H1 (cell line): ENCODE data around the gene TMEM108. TPM values are rescaled to one million over a fixed set of nuclear protein-coding genes. Genes with fewer than 3 reads are reported as not detected.

ENCODE experiments used
- CTCF ChIA-PET: fragments of 300-600 bp; sonication (Branson Sonifier 250); formaldehyde crosslinking; loops from one replicate; lab custom pipeline; 2021; ENCODE audit not compliant: partially characterized antibody; lab: Charles Lee
- POLR2A ChIA-PET: fragments of 300-600 bp; sonication (Branson Sonifier 250); formaldehyde crosslinking; loops from one replicate; lab custom pipeline; 2021; ENCODE audit warnings: inconsistent platforms; ENCODE audit not compliant: partially characterized antibody; lab: Charles Lee
- DNase-seq, 2 experiments: peaks; one replicate each; pipeline versions ENCODE4 v3.0.0 to v3.0.0-alpha.2; 2010 to 2022; ENCODE audit warnings: low spot score in 2 of 2, low read depth in 1 of 2, mixed read lengths in 1 of 2
- FAIRE-seq: peaks from 2 replicates; lab custom pipeline; 2011; peaks lifted over from hg19 to GRCh38; lab: Jason Lieb, UNC
- H2AFZ ChIP-seq: 2 replicates; pipeline ENCODE4 v1.8.1; 2012; ENCODE audit warnings: low read length, inconsistent platforms
- H2AK5ac ChIP-seq: 2 replicates; pipeline ENCODE4 v1.6.1; 2013; ENCODE audit warnings: low read depth, low read length
- H2BK120ac ChIP-seq: replicated peaks from 2 replicates; pipeline ENCODE3; 2013; ENCODE audit warnings: low read depth, low read length, inconsistent platforms
- H2BK12ac ChIP-seq: 2 replicates; pipeline ENCODE4 v1.6.1; 2013; ENCODE audit warnings: low read depth, low read length
- H2BK15ac ChIP-seq: 2 replicates; pipeline ENCODE4 v1.6.1; 2013; ENCODE audit warnings: low read length
- H2BK20ac ChIP-seq: 2 replicates; pipeline ENCODE4 v1.6.1; 2013; ENCODE audit warnings: low read length
- H2BK5ac ChIP-seq: 2 replicates; pipeline ENCODE4 v1.6.1; 2013; ENCODE audit warnings: low read depth, low read length
- H3K14ac ChIP-seq: 2 replicates; pipeline ENCODE4 v1.6.1; 2013; ENCODE audit warnings: inconsistent platforms; ENCODE audit not compliant: insufficient read length
- H3K18ac ChIP-seq: 2 replicates; pipeline ENCODE4 v1.6.1; 2013; ENCODE audit warnings: low read length; ENCODE audit errors: extremely low read depth
- H3K23ac ChIP-seq: 2 replicates; pipeline ENCODE4 v1.6.1; 2013; ENCODE audit warnings: inconsistent platforms; ENCODE audit not compliant: insufficient read length
- H3K23me2 ChIP-seq: 2 replicates; pipeline ENCODE4 v1.6.1; 2013; ENCODE audit warnings: low read depth, low read length
- H3K27ac ChIP-seq: 2 replicates; pipeline ENCODE4 v1.6.1; 2011; ENCODE audit warnings: low read depth, low read length, inconsistent platforms
- H3K27me3 ChIP-seq, 4 experiments: replicated peaks in 1 of 4; 1 replicate in 1 of 4; 2 replicates in 3 of 4; pipeline versions ENCODE4 v1.6.1 to v1.8.1; 2011 to 2013; ENCODE audit warnings: low read length in 3 of 4, mild to moderate bottlenecking in 3 of 4, inconsistent platforms in 2 of 4, mixed read lengths in 2 of 4, moderate library complexity in 1 of 4; ENCODE audit not compliant: control insufficient read depth in 3 of 4, insufficient read depth in 3 of 4; ENCODE audit errors: extremely low read depth in 1 of 4
- H3K36me3 ChIP-seq, 4 experiments: 2 replicates each; pipeline versions ENCODE4 v1.6.1 to v1.8.1; 2011 to 2013; ENCODE audit warnings: mild to moderate bottlenecking in 4 of 4, low read length in 3 of 4, moderate library complexity in 2 of 4, control low read depth in 1 of 4, inconsistent platforms in 1 of 4; ENCODE audit not compliant: insufficient read depth in 4 of 4, control insufficient read depth in 2 of 4
- H3K4ac ChIP-seq: replicated peaks from 2 replicates; pipeline ENCODE3; 2013; ENCODE audit warnings: low read length, low read depth, mixed read lengths, inconsistent platforms; ENCODE audit not compliant: insufficient read length
- H3K4me1 ChIP-seq, 4 experiments: replicated peaks in 1 of 4; 1 replicate in 1 of 4; 2 replicates in 3 of 4; pipeline versions ENCODE4 v1.6.1 to v1.8.1; 2011 to 2013; ENCODE audit warnings: low read length in 3 of 4, inconsistent platforms in 2 of 4, mixed read lengths in 1 of 4; ENCODE audit not compliant: insufficient read depth in 4 of 4, control insufficient read depth in 3 of 4
- H3K4me2 ChIP-seq, 2 experiments: 2 replicates each; pipeline versions ENCODE4 v1.6.1 to v1.8.1; 2011 to 2013; ENCODE audit warnings: low read depth in 2 of 2, low read length in 2 of 2, control low read depth in 1 of 2, inconsistent platforms in 1 of 2, mild to moderate bottlenecking in 1 of 2; ENCODE audit not compliant: insufficient read depth in 1 of 2
- H3K4me3 ChIP-seq, 4 experiments: fragments of 200-600, 300-600 bp in 1 of 4; sonication (generic), shearing (Covaris generic), sonication (Bioruptor Twin) in 1 of 4; 2 replicates each; pipeline versions ENCODE4 v1.5.1 to v1.8.1; 2011 to 2016; ENCODE audit warnings: low read length in 4 of 4, low read depth in 3 of 4, control low read depth in 2 of 4, inconsistent platforms in 2 of 4, mild to moderate bottlenecking in 2 of 4, mixed read lengths in 1 of 4, moderate library complexity in 1 of 4; ENCODE audit not compliant: insufficient read depth in 2 of 4; ENCODE audit errors: extremely low read depth in 1 of 4
- H3K56ac ChIP-seq: replicated peaks from 2 replicates; pipeline ENCODE3; 2013; ENCODE audit warnings: low read depth, mild to moderate bottlenecking, mixed read lengths, low read length, inconsistent platforms; ENCODE audit not compliant: insufficient read length
- H3K79me1 ChIP-seq: 2 replicates; pipeline ENCODE4 v1.6.1; 2013; ENCODE audit warnings: low read depth, low read length, control low read depth
- H3K79me2 ChIP-seq, 2 experiments: 2 replicates each; pipeline versions ENCODE4 v1.6.1 to v1.8.1; 2012 to 2013; ENCODE audit warnings: low read length in 2 of 2, mild to moderate bottlenecking in 2 of 2, inconsistent platforms in 1 of 2; ENCODE audit not compliant: insufficient read depth in 2 of 2, control insufficient read depth in 1 of 2
- H3K9ac ChIP-seq, 4 experiments: replicated peaks in 1 of 4; 1 replicate in 1 of 4; 2 replicates in 3 of 4; pipeline versions ENCODE4 v1.6.1 to v1.8.1; 2011 to 2013; ENCODE audit warnings: low read depth in 3 of 4, low read length in 3 of 4, control low read depth in 2 of 4, mild to moderate bottlenecking in 2 of 4, moderate library complexity in 2 of 4, inconsistent platforms in 1 of 4; ENCODE audit errors: extremely low read depth in 1 of 4
- H3K9me3 ChIP-seq, 2 experiments: 2 replicates each; pipeline versions ENCODE4 v1.6.1 to v1.8.1; 2012 to 2013; ENCODE audit warnings: mild to moderate bottlenecking in 2 of 2, moderate library complexity in 2 of 2, control low read depth in 1 of 2, inconsistent platforms in 1 of 2, low read depth in 1 of 2, low read length in 1 of 2, mixed read lengths in 1 of 2; ENCODE audit not compliant: insufficient read depth in 2 of 2
- H4K20me1 ChIP-seq, 2 experiments: replicated peaks in 1 of 2; 2 replicates each; pipeline versions ENCODE3 to v1.8.1; 2011 to 2013; ENCODE audit warnings: inconsistent platforms in 2 of 2, low read length in 2 of 2, mild to moderate bottlenecking in 1 of 2; ENCODE audit not compliant: insufficient read depth in 2 of 2, control insufficient read depth in 1 of 2
- H4K5ac ChIP-seq: 2 replicates; pipeline ENCODE4 v1.6.1; 2013; ENCODE audit warnings: low read length, low read depth, mixed read lengths, inconsistent platforms; ENCODE audit not compliant: insufficient read length
- H4K8ac ChIP-seq: 2 replicates; pipeline ENCODE4 v1.8.0; 2013; ENCODE audit warnings: mild to moderate bottlenecking, moderate library complexity, low read length, inconsistent platforms; ENCODE audit not compliant: insufficient read depth; ENCODE audit errors: extremely low read depth
- H4K91ac ChIP-seq: replicated peaks from 2 replicates; pipeline ENCODE3; 2013; ENCODE audit warnings: low read length, mixed read lengths, inconsistent platforms; ENCODE audit not compliant: insufficient read length
- ATF3 ChIP-seq: IDR thresholded peaks from 2 replicates; pipeline ENCODE4 v1.6.1; 2011; ENCODE audit warnings: low read depth, mild to moderate bottlenecking, low read length; ENCODE audit not compliant: insufficient read depth
- BRCA1 ChIP-seq: IDR thresholded peaks from 2 replicates; pipeline ENCODE4 v1.6.1; 2012; ENCODE audit warnings: low read depth, low read length, improper control_type of control experiment
- EZH2 ChIP-seq: fragments of 200-600 bp; sonication (generic); IDR thresholded peaks from 2 replicates; pipeline ENCODE4 v1.7.1; 2012; ENCODE audit warnings: low read depth, mild to moderate bottlenecking, moderate library complexity, low read length, inconsistent platforms; ENCODE audit not compliant: severe bottlenecking
- GTF2F1 ChIP-seq: IDR thresholded peaks from 2 replicates; pipeline ENCODE4 v1.6.1; 2012; ENCODE audit warnings: low read depth, low read length, improper control_type of control experiment, borderline replicate concordance
- JUND ChIP-seq: IDR thresholded peaks from 2 replicates; pipeline ENCODE4 v1.6.1; 2011; ENCODE audit warnings: mild to moderate bottlenecking, improper control_type of control experiment, low read length
- SRF ChIP-seq: IDR thresholded peaks from 2 replicates; pipeline ENCODE4 v1.6.1; 2011; ENCODE audit warnings: mild to moderate bottlenecking, low read depth, low read length, moderate library complexity
- WGBS, 2 experiments: shearing (Covaris generic) in 1 of 2; methylation state at CpG; one replicate each; pipeline versions ENCODE4 v1.1.6 to v1.1.7; 2013 to 2015; ENCODE audit warnings: low lambda C conversion rate in 2 of 2, mixed read lengths in 2 of 2, inconsistent platforms in 1 of 2, low coverage in 1 of 2, missing lambda C conversion rate in 1 of 2; ENCODE audit not compliant: insufficient replicate concordance in 2 of 2, insufficient coverage in 1 of 2, insufficient read length in 1 of 2; ENCODE audit errors: extremely low coverage in 1 of 2, missing lambda C conversion rate in 1 of 2; 5-methylcytosine and 5-hydroxymethylcytosine counted together
- polyA plus RNA-seq, 7 experiments: library from polyadenylated mRNA; depleted of rRNA in 3 of 7; stranded (reverse) in 5 of 7; unstranded in 2 of 7; fragments of >200 nt in 5 of 7; fragments of 200-250 nt in 2 of 7; gene quantifications; 1 replicate in 5 of 7; 2 replicates in 1 of 7; 4 replicates in 1 of 7; pipeline versions ENCODE4 v1.2.1 to v1.2.3, GENCODE V29; 2011 to 2013; ENCODE audit warnings: missing spikeins in 2 of 7, mixed read lengths in 2 of 7
- total RNA-seq: library from RNA; stranded (reverse); fragmentation: NEBNext Ultra II Directional; extraction: Animal tissue kit (Norgen Biotek cat#: 25700); gene quantifications from 2 replicates; pipeline ENCODE4 v1.2.1, GENCODE V29; 2021

TMEM108 gene
- total and polyA plus RNA-seq, 2 of the 8 experiments (the other 6 are each of a cell fraction or from before 2014, with no cell fraction given) = 14.3 to 16.2 TPM

GRCh38 chr3:133018921-133019320 lies 19.3 kb upstream of the TMEM108 start:
- no peaks in the 10 kb centered on the region for H3K9me3 ChIP-seq
- no peak overlapping the region for H3K23ac ChIP-seq
- CTCF ChIA-PET = no interaction called here
- no peak overlapping the region for H2BK20ac ChIP-seq
- H3K4ac ChIP-seq = no peak overlapping the region
- H4K91ac ChIP-seq = no peak overlapping the region
- no peaks in the 10 kb centered on the region for H3K79me1 ChIP-seq
- H3K56ac ChIP-seq = no peak overlapping the region
- H3K18ac ChIP-seq = no peak overlapping the region
- no peak overlapping the region for H3K9ac ChIP-seq
- POLR2A ChIA-PET = no interaction called here
- peaks cover 0 to 2% (median 0%) of the 10 kb centered on the region in 4 experiments; a peak in 1 of 7 replicates for H3K4me1 ChIP-seq
- no peaks in the 10 kb centered on the region for H4K20me1 ChIP-seq
- no peak overlapping the region for H2AK5ac ChIP-seq
- H4K8ac ChIP-seq = no peak overlapping the region
- WGBS, 2 experiments = 92% methylated on average over 3 of the region's 3 CpGs; no CpG with 5 or more reads in 1 of the 2 experiments
- no peaks in the 10 kb centered on the region for H3K27me3 ChIP-seq
- FAIRE-seq (no peak), DNase-seq (no peak)
- H2BK15ac ChIP-seq = no peak overlapping the region
- H3K4me2 ChIP-seq = no peak overlapping the region
- no peak overlapping the region for H3K4me3 ChIP-seq
- H2BK120ac ChIP-seq = no peak overlapping the region
- no peak overlapping the region for H3K14ac ChIP-seq
- no peak overlapping the region for H2BK12ac ChIP-seq
- no peaks in the 10 kb centered on the region for H3K36me3 ChIP-seq
- no peaks in the 10 kb centered on the region for H3K79me2 ChIP-seq
- no peak overlapping the region for H4K5ac ChIP-seq
- H3K27ac ChIP-seq = no peak overlapping the region
- H3K23me2 ChIP-seq = no peaks in the 10 kb centered on the region
- H2BK5ac ChIP-seq = no peak overlapping the region
- no peak overlapping the region for H2AFZ ChIP-seq
- TF ChIP-seq SRF (no peak), JUND (no peak), ATF3 (no peak), EZH2 (no peak), BRCA1 (no peak), GTF2F1 (no peak)
